NCI-H1417 treated with DMSO at 0.1 percent for 48 hours (cell line): ENCODE results near the gene TRIM52.

Source experiments
- DNase-seq: peaks from one replicate; lab custom pipeline; 2025; lab: John Stamatoyannopoulos, UW

The TRIM52 gene

DNA sequence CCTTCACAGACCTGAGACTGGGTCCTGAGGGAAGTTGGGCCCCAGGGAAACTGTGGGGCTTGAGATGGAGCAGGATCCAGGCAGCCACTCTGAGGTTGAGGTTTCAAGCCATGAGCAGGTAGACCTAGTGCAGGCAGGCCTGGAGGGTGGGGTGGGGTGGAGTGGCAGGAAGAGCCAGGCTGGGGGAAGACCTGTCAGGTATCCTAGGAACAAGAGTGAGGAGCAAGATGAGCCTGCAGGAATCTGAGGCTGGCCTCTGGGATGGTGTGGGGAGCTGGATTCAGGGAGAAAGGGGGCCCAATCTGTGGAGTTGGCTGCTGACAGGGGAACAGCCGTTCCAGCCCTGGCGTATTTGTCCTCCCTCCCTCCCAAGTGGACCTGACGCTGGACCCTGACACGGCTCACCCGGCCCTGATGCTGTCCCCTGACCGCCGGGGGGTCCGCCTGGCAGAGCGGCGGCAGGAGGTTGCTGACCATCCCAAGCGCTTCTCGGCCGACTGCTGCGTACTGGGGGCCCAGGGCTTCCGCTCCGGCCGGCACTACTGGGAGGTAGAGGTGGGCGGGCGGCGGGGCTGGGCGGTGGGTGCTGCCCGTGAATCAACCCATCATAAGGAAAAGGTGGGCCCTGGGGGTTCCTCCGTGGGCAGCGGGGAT, 27.0 kb downstream of the TRIM52 start:
- no peak for DNase-seq

DNA sequence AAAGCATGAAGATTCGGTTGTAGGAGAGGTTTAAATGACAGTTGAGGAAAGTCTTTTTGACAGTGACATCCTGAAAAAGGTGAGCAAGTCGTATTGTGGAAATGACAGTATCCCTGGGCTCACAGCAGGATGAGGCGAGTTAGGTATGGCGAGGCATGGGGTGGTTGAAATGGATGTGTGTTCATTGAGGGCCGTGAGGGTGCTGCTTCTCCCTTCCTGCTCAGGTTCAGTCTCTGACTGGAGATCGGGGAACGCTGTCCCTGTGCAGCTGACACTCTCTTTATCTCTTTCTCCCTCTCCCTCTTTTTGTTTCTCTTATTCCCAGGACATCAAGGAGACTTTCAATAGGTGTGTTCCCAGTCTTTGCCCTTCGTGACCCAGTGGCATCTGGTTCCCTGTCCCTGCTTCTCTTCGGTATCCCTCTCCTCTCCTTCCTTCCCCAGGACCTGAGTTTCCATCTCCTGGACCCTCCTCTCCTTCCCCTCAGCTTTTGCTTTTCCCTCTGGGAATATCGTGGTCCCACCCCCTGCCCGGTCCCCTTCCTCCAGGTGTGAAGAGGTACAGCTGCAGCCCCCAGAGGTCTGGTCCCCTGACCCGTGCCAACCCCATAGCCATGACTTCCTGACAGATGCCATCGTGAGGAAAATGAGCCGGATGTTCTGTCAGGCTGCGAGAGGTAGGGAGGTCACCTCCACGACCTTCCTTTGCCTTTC, 27.7 kb downstream of the TRIM52 start:
- DNase-seq, result no peak

DNA sequence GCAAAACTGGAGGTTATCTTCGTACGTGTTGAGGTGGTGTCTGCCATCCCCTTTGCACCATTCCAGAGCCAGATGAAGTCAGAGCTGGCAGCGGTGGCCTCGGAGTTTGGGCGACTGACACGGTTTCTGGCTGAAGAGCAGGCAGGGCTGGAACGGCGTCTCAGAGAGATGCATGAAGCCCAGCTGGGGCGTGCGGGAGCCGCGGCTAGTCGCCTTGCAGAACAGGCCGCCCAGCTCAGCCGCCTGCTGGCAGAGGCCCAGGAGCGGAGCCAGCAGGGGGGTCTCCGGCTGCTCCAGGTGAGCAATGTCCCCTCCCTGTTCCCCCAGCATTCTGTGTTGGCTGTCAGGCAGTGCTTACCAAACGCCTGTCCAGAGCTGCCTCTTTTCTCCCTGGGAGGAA, 28.4 kb downstream of the TRIM52 start:
- DNase-seq, result no peak

DNA sequence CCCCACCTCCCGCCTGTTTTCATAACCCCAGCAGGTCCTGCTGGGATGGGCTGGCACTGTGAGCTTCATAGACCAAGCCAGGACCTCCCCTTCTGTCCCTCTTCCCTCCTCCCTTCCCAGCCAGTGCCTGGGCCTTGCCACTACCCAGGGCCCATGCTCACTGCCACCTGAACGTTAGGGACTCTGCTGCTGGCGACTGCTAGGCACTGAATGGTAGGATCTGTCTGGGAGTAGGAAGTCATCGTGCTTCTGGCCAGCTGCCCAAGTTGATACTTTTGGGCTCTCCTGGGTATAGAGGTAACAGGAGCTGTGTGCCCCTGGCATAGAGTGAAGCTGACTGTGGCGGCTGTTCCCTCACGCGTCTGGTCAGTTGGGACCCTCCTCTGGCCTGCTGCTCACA, 29.5 kb downstream of the TRIM52 start:
- no peak for DNase-seq

DNA sequence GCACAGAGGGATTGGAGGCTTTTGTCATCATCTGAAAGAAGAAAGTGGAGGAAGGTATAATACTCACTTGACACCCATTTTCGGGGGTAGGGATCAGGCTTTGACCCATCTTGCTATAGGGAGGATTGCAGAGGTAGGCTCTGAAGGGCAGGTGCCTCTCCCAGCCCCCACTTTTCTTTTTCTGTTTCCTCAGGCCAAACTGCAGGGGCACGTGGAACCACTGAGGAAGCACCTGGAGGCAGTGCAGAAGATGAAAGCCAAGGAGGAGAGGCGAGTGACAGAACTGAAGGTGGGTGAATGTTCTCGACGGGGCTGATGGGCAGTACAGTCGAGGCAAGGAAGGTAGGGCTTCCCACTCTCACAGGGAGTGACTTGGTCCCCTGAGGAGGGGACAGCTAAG, 30.4 kb downstream of the TRIM52 start:
- no peak for DNase-seq

DNA sequence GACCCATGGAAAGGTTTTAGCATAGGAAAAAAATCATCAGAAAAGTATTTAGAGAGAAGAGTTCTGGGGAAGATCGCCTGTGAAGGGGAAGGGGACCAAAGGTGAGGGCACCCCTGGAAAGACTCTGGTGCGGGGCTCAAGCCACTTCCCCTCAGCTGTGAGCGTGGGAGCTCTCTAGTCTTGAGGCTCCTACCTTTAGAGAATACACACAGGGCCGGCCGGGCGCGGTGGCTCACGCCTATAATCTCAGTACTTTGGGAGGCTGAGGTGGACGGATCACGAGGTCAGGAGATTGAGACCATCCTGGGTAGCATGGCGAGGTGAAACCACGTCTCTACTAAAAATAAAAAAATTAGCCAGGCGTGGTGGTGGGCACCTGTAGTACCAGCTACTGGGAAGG, 30.9 kb downstream of the TRIM52 start:
- DNase-seq, result no peak

DNA sequence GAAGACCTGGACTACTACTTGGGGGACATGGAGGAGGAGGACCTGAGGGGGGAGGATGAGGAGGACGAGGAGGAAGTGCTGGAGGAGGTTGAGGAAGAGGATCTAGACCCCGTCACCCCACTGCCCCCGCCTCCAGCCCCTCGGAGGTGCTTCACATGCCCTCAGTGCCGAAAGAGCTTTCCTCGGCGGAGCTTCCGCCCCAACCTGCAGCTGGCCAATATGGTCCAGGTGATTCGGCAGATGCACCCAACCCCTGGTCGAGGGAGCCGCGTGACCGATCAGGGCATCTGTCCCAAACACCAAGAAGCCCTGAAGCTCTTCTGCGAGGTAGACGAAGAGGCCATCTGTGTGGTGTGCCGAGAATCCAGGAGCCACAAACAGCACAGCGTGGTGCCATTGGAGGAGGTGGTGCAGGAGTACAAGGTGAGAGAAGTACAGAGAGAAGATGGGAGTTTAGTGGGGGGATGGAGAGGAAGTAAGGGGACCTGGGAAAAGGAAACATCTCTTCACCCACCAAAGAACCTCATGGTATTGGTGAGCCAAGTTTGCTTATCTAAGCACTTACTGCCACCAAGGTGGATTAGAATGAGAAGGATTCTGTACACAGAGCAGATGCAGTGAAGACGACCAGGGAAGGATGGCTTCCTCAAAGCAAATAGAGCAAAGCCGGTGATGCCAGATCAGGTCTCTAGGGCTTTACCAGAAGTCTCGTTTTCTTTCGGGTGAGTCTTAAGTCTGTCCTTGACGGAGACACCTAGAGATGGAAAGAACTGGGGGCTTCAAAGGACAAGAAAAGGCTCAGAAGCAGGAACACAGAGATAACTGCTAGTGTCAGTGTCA, 36.3 kb downstream of the TRIM52 start:
- DNase-seq, result no peak

DNA sequence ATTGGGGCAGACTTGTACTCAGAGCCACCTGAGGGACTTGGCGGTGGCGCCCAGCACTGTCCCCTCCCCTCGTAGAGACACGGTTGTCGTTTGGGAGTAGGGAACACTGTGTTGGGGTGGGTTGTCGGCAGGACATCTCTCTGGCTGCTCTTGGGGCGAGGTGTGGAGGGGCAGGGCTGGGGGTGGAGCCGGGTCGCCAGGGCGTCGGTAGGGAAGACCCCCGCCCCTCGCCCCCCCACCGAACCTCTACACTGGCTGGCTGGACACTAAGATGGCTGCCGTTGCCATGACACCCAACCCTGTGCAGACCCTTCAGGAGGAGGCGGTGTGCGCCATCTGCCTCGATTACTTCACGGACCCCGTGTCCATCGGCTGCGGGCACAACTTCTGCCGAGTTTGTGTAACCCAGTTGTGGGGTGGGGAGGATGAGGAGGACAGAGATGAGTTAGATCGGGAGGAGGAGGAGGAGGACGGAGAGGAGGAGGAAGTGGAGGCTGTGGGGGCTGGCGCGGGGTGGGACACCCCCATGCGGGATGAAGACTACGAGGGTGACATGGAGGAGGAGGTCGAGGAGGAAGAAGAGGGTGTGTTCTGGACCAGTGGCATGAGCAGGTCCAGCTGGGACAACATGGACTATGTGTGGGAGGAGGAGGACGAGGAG, 37.1 kb downstream of the TRIM52 start:
- DNase-seq, result no peak

DNA sequence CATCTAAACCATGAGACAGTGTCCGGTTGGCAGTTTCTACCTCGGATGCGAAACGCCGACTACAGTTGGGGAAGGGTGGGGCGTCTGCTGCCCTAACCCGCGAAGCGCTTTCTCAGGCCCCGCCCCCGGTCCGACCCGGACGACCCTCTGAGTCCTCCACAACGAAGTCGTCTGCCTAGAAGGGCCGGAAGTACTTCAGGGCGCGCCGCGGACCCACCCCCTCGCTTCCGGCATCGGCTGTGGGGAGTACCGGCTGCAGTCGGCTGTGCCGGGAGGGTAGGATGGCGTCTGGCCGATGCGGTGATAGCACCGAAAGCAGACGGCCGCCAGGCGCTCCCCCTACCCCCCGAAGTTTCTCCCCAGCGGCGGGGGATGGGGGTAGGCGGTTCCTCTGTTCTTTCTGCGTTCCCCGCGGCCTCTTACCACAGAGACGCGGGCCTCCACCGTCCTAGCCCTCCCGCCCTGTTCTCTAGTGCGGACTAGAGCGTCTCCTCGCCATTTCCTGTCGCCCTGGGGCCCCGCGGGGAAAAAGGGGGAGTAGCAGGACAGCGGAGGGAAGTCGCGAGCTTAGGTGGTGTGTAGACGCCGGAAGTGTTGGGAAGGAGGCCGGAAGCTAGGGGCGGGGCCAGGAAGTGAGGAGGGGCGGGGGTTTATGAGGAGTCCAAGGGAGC, 37.8 kb downstream of the TRIM52 start, which contains the start of gene TRIM41:
TRIM41 (plus strand) TSS at position 224 of the 671 bp plus-strand sequence. CDS start 719 bp downstream, outside the sequence.
- DNase-seq, result no peak

DNA sequence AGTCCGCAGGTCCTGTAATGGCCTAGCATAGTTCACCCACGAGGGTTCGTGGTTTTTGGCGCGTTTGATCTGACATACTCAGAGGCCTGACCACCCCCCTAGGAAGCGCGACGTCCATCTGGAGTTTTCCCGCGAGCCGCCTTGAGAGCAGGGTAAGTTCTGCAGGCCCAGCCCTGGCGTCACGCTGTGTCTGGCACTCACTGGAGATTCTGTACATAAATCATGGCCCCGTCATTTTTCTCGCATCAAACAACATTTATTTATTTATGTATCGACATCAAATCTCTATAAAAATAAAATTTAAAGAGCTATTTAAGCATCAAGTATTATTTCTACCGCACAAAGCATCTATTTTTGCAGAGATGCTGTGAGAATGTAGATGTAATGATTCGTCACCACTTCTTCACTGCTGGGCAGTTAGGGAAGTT, 38.3 kb downstream of the TRIM52 start:
- DNase-seq, result no peak

DNA sequence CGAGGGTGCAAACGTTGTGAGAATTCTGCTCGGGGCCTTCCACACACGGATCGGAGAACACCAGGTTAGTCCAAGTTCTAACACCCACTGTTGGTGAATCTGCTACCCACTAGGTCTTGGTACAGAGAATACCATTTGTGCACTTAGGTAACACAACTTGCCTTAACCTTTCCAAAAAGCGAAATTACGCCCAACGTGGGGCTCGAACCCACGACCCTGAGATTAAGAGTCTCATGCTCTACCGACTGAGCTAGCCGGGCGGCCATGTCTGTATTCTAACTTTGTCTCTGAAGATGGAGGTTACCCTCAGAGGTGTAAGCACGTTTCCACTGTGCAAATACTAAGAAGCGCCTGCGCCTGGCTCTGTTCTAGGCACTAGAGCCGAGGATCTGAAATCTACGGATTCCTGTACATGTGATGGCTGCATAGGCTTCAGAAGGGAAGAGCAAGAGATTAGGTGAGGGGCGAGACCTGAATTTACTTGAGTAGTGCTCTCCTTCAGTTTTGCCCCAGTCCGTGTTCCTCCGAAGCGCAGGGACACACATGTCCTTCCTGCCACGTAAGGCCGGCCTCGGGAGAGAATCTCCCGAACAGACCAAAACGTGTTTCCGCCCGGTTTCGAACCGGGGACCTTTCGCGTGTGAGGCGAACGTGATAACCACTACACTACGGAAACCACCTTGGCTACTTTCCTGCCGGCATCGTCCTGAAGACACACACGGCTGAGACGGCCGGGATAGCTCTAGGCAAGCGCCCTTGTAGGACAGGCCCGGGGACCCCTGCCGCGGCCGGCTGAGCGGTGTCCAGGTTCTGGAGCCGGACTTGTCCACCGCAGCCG, 38.9 kb downstream of the TRIM52 start:
- no peak for DNase-seq

DNA sequence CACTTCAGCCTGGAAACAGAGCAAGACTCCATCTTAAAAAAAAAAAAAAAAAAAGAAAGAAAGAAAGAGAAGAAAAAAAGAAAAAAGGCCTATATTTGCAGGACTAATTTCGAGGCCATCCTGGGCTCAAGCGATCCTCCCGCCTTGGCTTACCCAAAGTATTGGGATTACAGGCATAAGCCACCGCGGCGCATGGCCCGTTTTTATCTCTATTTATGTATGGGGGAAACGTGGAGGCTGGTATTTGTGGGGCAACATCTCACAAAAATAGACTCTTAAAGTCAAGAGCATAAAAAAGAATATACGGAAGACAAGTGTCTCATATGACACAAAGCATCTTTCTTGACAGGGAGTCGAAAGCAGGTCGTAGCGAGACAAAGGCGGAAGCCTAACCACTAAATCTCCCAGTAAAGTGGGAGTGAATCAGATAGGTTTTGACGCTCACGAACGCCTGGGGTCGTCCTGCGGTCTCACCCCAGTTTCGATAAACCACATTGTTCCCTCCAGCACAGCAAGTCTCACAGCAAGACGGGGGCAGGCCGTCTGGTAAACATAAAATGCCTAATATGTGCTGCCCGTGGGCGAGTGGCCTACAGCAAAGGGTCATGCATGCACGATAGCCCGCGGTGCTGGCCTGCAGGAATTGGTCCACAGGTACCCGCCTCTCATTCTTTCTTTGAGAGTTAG, 39.7 kb downstream of the TRIM52 start:
- DNase-seq, result no peak

DNA sequence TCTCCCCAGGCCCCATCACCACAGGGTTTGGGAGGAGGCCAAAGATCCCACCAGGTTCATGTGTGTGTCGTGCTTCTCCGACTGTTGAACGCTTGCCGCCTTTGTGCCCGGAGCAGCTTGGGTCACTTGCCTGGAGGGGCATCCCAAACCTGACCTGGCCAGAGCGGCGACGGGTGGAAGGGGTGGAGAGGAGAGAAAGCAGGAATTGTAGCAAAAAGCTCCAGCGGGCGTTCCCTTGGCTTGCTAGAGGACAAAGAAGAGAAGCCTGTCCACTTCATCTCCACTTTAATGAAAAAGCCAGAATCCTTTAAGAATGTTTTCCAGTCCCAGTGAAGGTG, 40.8 kb downstream of the TRIM52 start:
- DNase-seq, result no peak

DNA sequence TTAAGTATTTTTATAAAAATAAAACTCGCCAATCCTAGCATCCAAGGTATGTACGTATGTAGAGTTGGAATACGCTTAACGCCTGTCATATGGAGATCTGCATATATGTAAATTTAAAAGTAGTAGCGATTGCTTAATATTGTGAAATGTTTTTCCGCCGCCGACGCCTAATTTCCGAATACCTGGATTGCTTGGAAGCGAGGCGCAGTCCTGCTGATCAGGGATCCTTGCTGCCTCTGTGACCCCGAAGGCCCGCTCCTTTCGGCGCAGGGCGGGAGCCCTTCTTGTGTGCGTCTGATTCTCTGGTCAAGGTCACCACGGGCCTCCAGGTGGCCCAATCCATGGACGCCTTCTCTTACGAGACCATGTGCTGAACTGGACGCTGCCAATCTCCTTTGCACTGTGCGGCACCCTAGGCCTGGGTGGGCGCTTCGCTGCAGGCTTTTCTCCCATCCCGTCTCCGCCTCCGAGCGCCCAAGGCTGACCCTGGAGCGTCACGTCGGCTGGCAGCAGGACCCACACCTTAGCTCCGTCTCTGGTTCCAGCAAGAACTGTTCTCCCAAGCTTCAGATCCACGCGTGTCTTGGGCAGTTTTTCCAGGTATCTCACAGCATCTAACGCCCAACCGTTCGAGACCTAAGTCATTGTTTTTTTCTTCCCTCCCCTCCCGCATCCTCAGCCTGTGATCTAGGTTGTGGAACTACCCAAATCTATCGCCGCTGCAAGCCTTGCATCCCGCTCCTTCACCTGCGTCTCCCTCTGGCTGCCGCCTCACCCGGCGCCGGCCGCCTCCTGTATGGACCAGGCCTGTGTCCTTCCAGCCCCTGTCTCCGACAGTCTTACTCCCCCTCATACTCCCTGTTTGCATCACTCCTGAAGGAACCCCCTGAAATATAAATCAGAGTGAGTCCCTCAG, 41.4 kb downstream of the TRIM52 start:
- no peak for DNase-seq

DNA sequence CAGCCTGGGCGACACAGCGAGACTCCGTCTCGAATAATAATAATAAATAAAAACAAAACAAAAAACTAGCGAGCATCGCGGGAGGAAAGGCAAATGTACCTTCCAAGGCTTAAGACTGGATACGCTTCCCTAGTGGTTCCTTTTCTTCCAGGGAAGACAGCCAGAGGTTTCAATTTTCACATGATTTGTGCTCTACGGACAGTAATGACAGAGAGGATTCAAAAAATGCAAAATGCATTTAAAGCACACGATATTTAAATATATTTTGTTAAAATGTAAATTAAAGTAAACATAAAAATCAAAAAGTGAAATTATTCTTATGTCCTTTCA, 42.2 kb downstream of the TRIM52 start:
- no peak for DNase-seq

DNA sequence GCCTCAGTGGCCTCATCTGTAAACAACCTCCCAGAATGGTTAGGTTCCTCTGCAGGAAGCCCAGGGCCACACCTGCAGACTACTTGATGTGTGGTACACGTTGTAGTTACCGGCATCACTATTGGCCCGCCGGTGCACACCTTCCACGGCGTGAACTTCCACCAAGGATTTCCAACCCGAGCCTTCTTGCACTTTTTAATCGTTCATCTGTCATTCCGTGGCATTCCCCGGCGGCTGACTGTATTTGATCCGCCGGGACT, 43.2 kb downstream of the TRIM52 start:
- no peak for DNase-seq

DNA sequence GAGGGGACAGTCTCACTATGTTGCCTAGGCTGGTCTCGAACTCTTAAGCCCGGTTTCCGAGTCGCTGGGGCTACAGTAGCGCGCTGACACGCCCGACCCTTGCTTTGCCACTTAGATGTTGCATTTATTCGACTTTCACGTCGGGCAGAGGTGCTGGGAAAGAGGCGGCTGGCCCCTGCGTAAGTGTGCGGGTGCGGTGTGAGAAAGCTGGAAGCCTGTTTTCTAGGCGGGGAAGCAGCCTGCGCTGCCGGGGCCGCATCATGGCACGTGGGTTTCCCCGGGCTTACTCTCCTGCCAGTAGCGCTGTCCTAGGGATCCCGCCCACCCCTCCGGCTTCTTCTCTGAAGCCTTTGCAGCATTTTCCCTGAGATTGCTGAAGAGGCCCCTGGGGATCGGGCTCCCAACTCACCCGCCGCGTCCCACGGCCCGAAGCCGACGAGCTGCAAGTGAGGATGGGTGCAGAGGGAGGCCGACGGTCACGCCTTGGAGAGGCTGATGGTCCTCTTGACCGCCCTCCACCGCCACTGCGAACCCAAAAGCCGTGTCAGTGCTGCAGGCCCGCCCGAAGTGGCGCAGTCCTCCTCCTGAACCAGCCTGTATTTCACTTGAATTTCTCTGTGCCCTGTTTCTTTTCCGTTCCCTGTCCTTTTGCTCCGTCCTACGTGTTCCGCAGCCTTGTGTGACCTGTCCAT, 43.7 kb downstream of the TRIM52 start:
- no peak for DNase-seq

DNA sequence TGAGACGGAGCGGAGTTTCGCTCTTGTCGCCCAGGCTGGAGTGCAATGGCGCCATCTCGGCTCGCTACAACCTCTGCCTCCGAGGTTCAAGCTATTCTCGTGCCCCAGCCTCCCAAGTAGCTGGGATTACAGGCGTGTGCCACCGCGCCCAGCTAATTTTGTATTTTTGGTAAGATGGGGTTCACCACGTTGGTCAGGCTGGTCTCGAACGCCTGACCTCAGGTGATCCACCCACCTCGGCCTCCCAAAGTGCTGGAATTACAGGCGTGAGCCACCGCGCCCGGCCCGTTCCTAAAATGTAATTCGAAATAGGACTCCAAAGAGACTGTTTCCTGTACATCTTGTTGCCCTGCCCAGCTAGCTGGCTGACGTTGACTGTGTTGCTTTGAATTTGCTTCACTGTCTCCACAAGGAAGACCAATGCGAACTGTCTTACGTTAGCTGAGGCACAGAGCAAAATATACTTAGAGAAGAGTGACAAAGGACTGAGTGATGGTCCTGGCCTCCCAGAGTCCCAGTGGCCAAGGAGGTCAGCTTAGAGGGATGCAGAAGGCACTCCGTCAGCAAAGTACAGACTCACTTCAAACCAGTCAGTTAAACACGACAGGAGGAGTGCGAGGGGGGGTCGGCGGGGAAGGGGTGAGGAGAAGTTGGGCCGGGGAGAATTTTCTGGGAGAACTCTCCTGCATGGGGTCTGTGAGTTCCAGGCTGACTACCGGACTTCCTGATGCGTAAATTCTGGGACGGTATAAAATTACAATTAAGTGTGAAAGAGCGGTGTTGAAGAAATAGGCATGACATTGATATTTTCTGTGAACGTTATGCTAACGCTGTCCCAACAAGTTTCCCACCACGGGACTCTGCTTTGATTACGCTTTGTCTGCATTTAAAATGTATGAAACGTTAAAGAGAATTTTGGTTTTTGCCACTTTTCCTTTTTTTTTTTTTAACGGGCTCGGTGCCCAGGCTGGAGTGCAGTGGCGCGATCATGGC, 44.6 kb downstream of the TRIM52 start:
- no peak for DNase-seq
